Skeletal muscle cell (primary cell): Measurements from ENCODE around the gene PKHD1.

Experiments used
- DNase-seq: peaks from one replicate; pipeline ENCODE4 v3.0.0-alpha.2; 2010; ENCODE audit warnings: low read depth
- H3K4me3 ChIP-seq: 2 replicates; pipeline ENCODE4 v1.5.1; 2011; ENCODE audit warnings: low read depth, mild to moderate bottlenecking, control low read depth, low read length, moderate library complexity

PKHD1 gene

DNA sequence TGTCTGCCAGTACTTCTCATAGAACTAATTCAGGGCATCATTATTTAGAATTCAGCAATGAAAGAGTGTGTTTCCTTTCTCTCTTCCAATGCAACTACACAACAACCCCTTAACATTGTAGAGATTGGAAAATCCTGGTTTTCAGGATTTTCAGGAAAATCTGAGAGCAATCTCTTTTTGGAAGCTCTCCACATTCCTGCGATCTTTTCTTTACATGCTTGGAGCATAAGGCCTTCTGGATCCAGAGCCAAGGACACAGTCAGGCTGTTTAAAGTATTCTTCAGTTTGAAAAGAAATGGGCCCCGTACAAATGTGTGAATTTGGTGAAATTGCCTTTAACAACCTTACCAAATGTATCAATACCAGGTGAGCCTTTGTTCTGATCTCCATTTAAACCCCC, 469.7 kb downstream of the PKHD1 start:
- H3K4me3 ChIP-seq, result no peak overlapping the region
- DNase-seq, result no peak

- no peak for DNase-seq
- H3K4me3 ChIP-seq, result no peak overlapping the region
These were observed 471.2 kb downstream of the PKHD1 start for GRCh38 chr6:51616243-51616642.

DNA sequence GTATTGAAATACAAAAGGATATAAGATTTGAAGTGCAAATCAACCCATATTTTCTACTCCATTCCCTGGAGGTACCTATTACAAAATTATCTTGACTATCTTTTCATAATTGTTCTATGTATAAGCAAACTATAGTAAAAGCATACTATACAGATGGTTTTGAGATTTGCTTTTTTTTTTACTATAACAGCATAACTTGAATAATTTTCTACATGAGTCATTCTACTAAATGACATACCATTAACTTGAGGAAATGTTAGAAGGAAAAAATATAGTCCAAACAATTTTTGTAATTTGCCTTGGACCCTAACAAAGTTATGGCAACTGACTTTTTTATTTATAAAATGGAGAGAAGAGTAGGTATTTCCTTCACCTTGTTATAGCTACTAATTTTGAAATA, 472.7 kb downstream of the PKHD1 start:
- no peak for DNase-seq
- H3K4me3 ChIP-seq, result no peak overlapping the region

- DNase-seq, result no peak
- H3K4me3 ChIP-seq, result no peak overlapping the region
These were observed 473.9 kb downstream of the PKHD1 start for GRCh38 chr6:51613558-51613957.

GRCh38 chr6:51608932-51609331, 478.5 kb downstream of the PKHD1 start:
- DNase-seq, result no peak
- H3K4me3 ChIP-seq, result no peak overlapping the region

DNA sequence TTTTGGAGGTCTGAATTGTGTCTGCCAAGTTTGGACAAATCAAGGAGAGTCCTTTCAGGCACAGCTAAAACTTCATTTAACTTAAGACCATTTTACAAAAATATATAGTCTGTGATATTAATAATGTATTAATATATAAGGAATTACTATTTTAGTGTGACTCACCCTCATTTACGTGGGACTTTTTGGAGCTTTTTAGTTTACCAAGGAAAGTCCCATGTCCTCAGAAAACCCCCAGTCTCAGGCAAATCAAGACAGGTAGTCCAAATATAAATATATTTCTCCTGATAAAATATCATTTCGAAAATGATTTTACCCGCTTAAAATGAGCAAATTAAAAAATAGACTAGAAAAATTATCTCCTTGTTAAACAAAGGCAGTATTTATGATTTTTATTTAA, 479.0 kb downstream of the PKHD1 start:
- no peak for DNase-seq

DNA sequence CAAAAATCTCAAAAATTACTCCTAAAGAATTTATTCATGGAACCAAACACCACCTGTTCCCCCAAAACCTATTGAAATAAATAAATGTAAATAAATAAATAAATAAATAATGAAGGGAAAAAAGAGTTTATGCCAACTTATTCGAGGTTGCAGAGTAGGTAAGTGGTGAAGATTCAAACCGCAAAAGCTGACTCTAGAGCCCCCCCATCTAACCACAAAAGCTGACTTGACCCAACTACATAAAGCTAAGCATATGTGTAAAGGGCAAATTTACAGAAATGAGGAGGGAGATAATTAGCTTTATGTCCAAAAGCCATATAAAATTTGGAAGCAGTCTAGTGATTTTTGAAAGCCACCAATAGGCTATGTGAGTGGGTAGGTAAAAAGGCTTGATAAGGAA, 486.9 kb downstream of the PKHD1 start:
- DNase-seq, result no peak
- no peak overlapping the region for H3K4me3 ChIP-seq

More for the DNA sequence above, 479.0 kb downstream of the PKHD1 start:
- no peak overlapping the region for H3K4me3 ChIP-seq

DNA sequence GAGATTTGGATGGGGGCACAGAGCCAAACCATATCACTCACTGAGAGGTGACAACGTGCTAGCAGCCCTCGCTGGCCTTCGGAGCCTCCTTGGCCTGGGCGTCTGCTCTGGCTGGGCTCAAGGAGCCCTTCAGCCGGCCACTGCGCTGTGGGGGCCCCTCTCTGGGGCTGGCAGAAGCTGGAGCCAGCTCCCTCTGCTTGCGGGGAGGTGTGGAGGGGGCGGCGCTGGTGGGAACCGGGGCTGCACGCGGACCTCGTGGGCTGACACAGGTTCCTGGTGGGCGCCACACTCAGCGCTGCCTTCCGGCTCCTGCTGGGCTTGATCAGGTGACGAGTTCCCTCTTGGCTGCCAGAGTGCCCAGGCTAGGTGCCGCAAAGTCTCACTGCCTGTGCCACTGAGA, 489.2 kb downstream of the PKHD1 start:
- DNase-seq, result no peak
- no peak overlapping the region for H3K4me3 ChIP-seq

GRCh38 chr6:51594981-51595380, 492.4 kb downstream of the PKHD1 start:
- H3K4me3 ChIP-seq, result no peak overlapping the region
- DNase-seq, result no peak

GRCh38 chr6:51585264-51585663, 502.1 kb downstream of the PKHD1 start:
- DNase-seq, result no peak

GRCh38 chr6:51584163-51584562, 503.2 kb downstream of the PKHD1 start:
- DNase-seq, result no peak
- H3K4me3 ChIP-seq, result no peak overlapping the region

More at GRCh38 chr6:51585264-51585663, 502.1 kb downstream of the PKHD1 start:
- no peak overlapping the region for H3K4me3 ChIP-seq

DNA sequence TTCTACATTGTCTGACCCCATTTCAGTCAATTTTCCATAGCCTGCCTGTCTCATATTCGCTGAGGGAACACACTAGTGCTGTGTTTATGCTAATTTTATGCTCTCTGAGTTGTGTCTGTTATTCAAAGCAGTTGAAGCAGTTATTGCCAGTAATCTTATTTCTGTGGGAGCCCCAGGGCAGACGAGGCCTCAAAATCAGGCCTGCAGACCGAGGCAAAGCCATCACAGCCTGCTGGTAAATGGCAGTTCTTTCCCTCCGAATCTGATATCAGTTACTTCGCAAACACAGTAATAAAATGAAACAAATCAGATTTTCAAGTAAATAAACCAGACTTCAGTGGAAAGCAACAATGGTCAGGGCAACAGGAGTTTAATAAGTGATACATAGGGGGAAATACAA, 508.4 kb downstream of the PKHD1 start:
- no peak overlapping the region for H3K4me3 ChIP-seq
- DNase-seq, result no peak

DNA sequence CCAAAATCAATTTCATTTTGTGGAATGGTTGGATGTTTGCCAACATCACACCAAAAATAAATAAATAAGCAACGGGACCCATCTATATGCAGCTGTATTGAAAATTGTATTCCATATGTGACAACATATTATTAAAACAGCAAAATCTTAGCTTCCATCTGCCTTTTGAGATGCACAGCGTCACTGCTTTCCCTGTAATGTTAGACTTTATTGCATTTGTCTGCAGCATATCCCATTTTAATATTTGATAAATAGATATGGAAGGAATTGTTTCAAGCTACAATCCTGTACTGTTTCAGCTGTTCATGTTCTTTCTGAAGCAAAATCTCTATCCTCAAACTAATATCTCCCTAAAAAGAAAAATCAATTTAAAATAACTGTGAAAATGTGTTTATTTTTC, 509.1 kb downstream of the PKHD1 start:
- no peak overlapping the region for H3K4me3 ChIP-seq
- DNase-seq, result no peak

- H3K4me3 ChIP-seq, result no peak overlapping the region
- no peak for DNase-seq
These were observed 513.4 kb downstream of the PKHD1 start for GRCh38 chr6:51574040-51574439.

DNA sequence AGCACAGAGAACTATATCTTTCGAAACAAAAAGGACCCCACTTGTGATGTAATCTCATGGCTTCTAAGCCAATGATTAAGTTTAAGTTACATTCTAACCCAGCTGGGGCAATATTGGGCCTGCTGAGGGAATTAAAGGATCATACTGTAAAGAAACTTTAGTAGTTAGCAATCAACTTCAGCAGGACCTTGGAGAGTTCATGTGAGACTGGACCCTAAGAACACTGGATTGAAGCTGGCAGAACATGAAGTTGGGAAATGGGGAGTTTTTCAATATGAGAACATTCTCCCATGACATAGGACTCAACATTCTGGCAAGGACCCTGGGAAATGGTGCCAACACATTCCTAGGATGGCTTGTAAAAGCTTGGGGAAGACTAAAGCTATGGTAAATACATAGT, 516.2 kb downstream of the PKHD1 start:
- H3K4me3 ChIP-seq, result no peak overlapping the region
- DNase-seq, result no peak

- no peak overlapping the region for H3K4me3 ChIP-seq
- no peak for DNase-seq
These were observed 517.1 kb downstream of the PKHD1 start for GRCh38 chr6:51570168-51570921.

- no peak overlapping the region for H3K4me3 ChIP-seq
- no peak for DNase-seq
These were observed 517.8 kb downstream of the PKHD1 start for GRCh38 chr6:51569594-51569993.

- no peak for DNase-seq
- no peak overlapping the region for H3K4me3 ChIP-seq
These were observed 518.6 kb downstream of the PKHD1 start for GRCh38 chr6:51568771-51569170.

GRCh38 chr6:51565472-51565871, 521.9 kb downstream of the PKHD1 start:
- no peak overlapping the region for H3K4me3 ChIP-seq
- no peak for DNase-seq
